Liver (tissue), 3 donors: ENCODE results near the gene SPATA31E1.

Experiments used
- CTCF ChIP-seq: fragments of 150-350 bp; IDR thresholded peaks from 2 replicates; pipeline ENCODE4 v1.5.1; 2017; ENCODE audit warnings: improper control_type of control experiment, low read depth, low read length; ENCODE audit not compliant: missing input control
- JUND ChIP-seq, 2 donors: IDR thresholded peaks; 2 replicates each; pipeline ENCODE4 v1.6.1; 2016; ENCODE audit warnings: antibody characterized with exemption in 2 of 2
- REST ChIP-seq: IDR thresholded peaks from 2 replicates; pipeline ENCODE4 v1.6.1; 2016; ENCODE audit warnings: antibody characterized with exemption, mild to moderate bottlenecking
- RXRA ChIP-seq, 2 donors: IDR thresholded peaks; 2 replicates each; pipeline ENCODE4 v1.6.1; 2017 to 2018; ENCODE audit warnings: antibody characterized with exemption in 2 of 2, mild to moderate bottlenecking in 1 of 2
- SP1 ChIP-seq: IDR thresholded peaks from 2 replicates; pipeline ENCODE4 v1.6.1; 2018; ENCODE audit warnings: antibody characterized with exemption, mild to moderate bottlenecking
- ZBTB33 ChIP-seq: IDR thresholded peaks from 2 replicates; pipeline ENCODE4 v1.6.1; 2016; ENCODE audit warnings: antibody characterized with exemption
- donor health status: healthy.
- donor health status: healthy.

GRCh38 chr9:87859786-87860185, 22.9 kb upstream of the SPATA31E1 start:
- TF ChIP-seq CTCF (no peak), ZBTB33 (no peak), JUND (IDR thresholded peaks at IDR 0.05) (no peak), RXRA (IDR thresholded peaks at IDR 0.05) (no peak), REST (no peak), SP1 (no peak)
